ENCODE data around the gene BPIFB1. TPM values are rescaled to one million over a fixed set of nuclear protein-coding genes. Genes with fewer than 3 reads are reported as not detected.

The BPIFB1 gene
- total and polyA plus RNA-seq, 2 of the 13 experiments (the other 11 are each of a cell fraction or from before 2014, with no cell fraction given) = 0.82 to 4.4 TPM

GRCh38 chr20:33348136-33348937, 65.3 kb downstream of the BPIFB1 start:
- FAIRE-seq (no peak), ATAC-seq (no peak), DNase-seq (ENCODE audit: low spot score) (no peak)
- in situ Hi-C loops (cut with HindIII; ENCODE audit: extremely low pct_ligation_motif_present, low pct_unique_long_range_greater_than_20kb) (no loop called here), intact Hi-C loops (cut with micrococcal nuclease; ENCODE audit: unreplicated experiment) (no loop called here)
- Histone ChIP-seq H3K4me3 (replicated peaks in 1 of 3; ENCODE audit: insufficient read depth in 1 of 3, low read depth in 2 of 3, low read length in 3 of 3) (no peak overlapping the region), H3K27me3 (ENCODE audit: control insufficient read depth in 1 of 2, insufficient read depth in 2 of 2, low read length in 2 of 2) (no peaks in the 10 kb centered on the region), H3K79me2 (ENCODE audit: insufficient read depth, low read length) (no peaks in the 10 kb centered on the region), H3K4me2 (ENCODE audit: low read depth, low read length) (no peak overlapping the region), H2AFZ (ENCODE audit: low read length) (no peak overlapping the region), H3K4me1 (ENCODE audit: insufficient read depth, low read length) (peaks cover 28% of the 10 kb centered on the region), H3K27ac (ENCODE audit: extremely low read length, insufficient read depth, low read length) (no peak overlapping the region), H4K20me1 (ENCODE audit: insufficient read depth, low read length) (no peaks in the 10 kb centered on the region), H3K36me3 (replicated peaks in 1 of 2; ENCODE audit: control insufficient read depth in 1 of 2, insufficient read depth in 2 of 2, low read length in 2 of 2) (peaks cover 0 to 4% of the 10 kb centered on the region in 2 experiments; a peak in 2 of 5 replicates), H3K9ac (ENCODE audit: insufficient read depth, low read depth, low read length) (no peak overlapping the region), H3K9me3 (ENCODE audit: low read length) (no peaks in the 10 kb centered on the region)
- ChIA-PET CTCF (ENCODE audit: low intra/inter-chr PET ratio, low total read pairs) (no interaction called here), POLR2A (no interaction called here)
- WGBS (ENCODE audit: low lambda C conversion rate) = 94% methylated on average over 11 of the region's 11 CpGs
- BruUV-seq (replicated peaks) = no TSS peak
- TF ChIP-seq STAT5B (CRISPR knock-in tag; IDR thresholded peaks at IDR 0.05) = no peak
- TF ChIP-seq ZNF234 (CRISPR knock-in tag; conservative IDR thresholded peaks at IDR 0.05) = no peak
- no peak for TF ChIP-seq ZNF841 (CRISPR knock-in tag; IDR thresholded peaks at IDR 0.05; ENCODE audit: borderline replicate concordance)
- no peak for TF ChIP-seq HIC2 (CRISPR knock-in tag; IDR thresholded peaks at IDR 0.05; ENCODE audit: low read depth)
- TF ChIP-seq ZFP37 (CRISPR knock-in tag; IDR thresholded peaks at IDR 0.05; ENCODE audit: borderline replicate concordance) = no peak
- no peak for TF ChIP-seq SYNCRIP (IDR thresholded peaks at IDR 0.05; ENCODE audit: insufficient read depth, low read depth, low read length)

Measured in HepG2 (cell line).